ENCODE data around the gene GCK.

Gene GCK

GRCh38 chr7:44116789-44117666 is 72.2 kb downstream of the GCK start:
- DNase-seq (ENCODE audit: low read depth): no peak

GRCh38 chr7:44116087-44116788 is 73.0 kb downstream of the GCK start:
- no peak for DNase-seq (ENCODE audit: low read depth)

GRCh38 chr7:44114586-44115310 is 74.5 kb downstream of the GCK start:
- DNase-seq (ENCODE audit: low read depth): no peak

- no peak for DNase-seq (ENCODE audit: low read depth)
These were observed 75.4 kb downstream of the GCK start for GRCh38 chr7:44113764-44114354.

- no peak for DNase-seq (ENCODE audit: low read depth)
These were observed 76.1 kb downstream of the GCK start for GRCh38 chr7:44112997-44113763.

- DNase-seq (ENCODE audit: low read depth): no peak
These were observed 76.8 kb downstream of the GCK start for GRCh38 chr7:44112231-44112996.

- DNase-seq (ENCODE audit: low read depth): no peak
These were observed 77.5 kb downstream of the GCK start for GRCh38 chr7:44111761-44112160.

GRCh38 chr7:44110719-44111635 is 78.3 kb downstream of the GCK start:
- DNase-seq (ENCODE audit: low read depth): no peak

GRCh38 chr7:44109991-44110390 is 79.2 kb downstream of the GCK start:
- DNase-seq (ENCODE audit: low read depth): no peak

- DNase-seq (ENCODE audit: low read depth): no peak
These were observed 80.2 kb downstream of the GCK start for GRCh38 chr7:44108768-44109750.

GRCh38 chr7:44107961-44108767 is 81.1 kb downstream of the GCK start:
- DNase-seq (ENCODE audit: low read depth): no peak

GRCh38 chr7:44107116-44107960 is 81.9 kb downstream of the GCK start:
- DNase-seq (ENCODE audit: low read depth): no peak

- DNase-seq (ENCODE audit: low read depth): no peak
These were observed 82.8 kb downstream of the GCK start for GRCh38 chr7:44106311-44107065.

- DNase-seq (ENCODE audit: low read depth): no peak
These were observed 83.4 kb downstream of the GCK start for GRCh38 chr7:44105832-44106231.

- no peak for DNase-seq (ENCODE audit: low read depth)
These were observed 84.1 kb downstream of the GCK start for GRCh38 chr7:44104860-44105771.
